ENCODE measurements around the gene DES. TPM values are rescaled to one million over a fixed set of nuclear protein-coding genes. Genes with fewer than 3 reads are reported as not detected.

Gene DES
- total RNA-seq, 1 experiment from 2014 or later = 22.6 TPM

- Histone ChIP-seq H3K4me3 (no peak overlapping the region), H3K27me3 (no peaks in the 10 kb centered on the region), H3K36me3 (no peaks in the 10 kb centered on the region), H3K9me3 (no peaks in the 10 kb centered on the region)
- no peak for DNase-seq
Measured at GRCh38 chr2:219409619-219410018, 8.6 kb upstream of the DES start.

GRCh38 chr2:219410390-219410789 lies 7.8 kb upstream of the DES start:
- H3K36me3 ChIP-seq = no peaks in the 10 kb centered on the region
- no peaks in the 10 kb centered on the region for H3K27me3 ChIP-seq
- no peaks in the 10 kb centered on the region for H3K9me3 ChIP-seq
- no peak for DNase-seq
- no peak overlapping the region for H3K4me3 ChIP-seq

DNA sequence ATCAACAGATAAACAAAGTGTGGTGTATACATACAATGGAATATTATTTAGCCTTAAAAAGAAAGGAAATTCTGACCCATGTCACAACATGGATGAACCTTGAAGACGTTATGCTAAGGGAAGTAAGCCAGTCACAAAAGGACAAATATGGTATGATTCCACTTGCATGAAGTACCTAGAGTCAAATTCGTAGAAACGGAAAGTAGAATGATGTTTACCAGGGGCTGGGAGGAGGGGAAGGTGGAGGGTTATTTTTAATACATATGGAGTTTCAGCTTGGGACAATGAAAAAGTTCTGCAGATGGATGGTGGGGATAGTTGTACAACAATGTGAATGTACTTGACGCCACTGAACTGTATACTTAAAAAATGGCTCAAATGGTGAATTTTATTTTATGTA lies 3.3 kb upstream of the DES start:
- no peak overlapping the region for H3K4me3 ChIP-seq
- H3K36me3 ChIP-seq = no peaks in the 10 kb centered on the region
- no peaks in the 10 kb centered on the region for H3K27me3 ChIP-seq
- DNase-seq = no peak
- no peaks in the 10 kb centered on the region for H3K9me3 ChIP-seq

- Histone ChIP-seq H3K27me3 (no peaks in the 10 kb centered on the region), H3K36me3 (no peaks in the 10 kb centered on the region), H3K4me3 (no peak overlapping the region), H3K9me3 (no peaks in the 10 kb centered on the region)
- DNase-seq = no peak
Measured at GRCh38 chr2:219415580-219416234, 2.5 kb upstream of the DES start.

DNA sequence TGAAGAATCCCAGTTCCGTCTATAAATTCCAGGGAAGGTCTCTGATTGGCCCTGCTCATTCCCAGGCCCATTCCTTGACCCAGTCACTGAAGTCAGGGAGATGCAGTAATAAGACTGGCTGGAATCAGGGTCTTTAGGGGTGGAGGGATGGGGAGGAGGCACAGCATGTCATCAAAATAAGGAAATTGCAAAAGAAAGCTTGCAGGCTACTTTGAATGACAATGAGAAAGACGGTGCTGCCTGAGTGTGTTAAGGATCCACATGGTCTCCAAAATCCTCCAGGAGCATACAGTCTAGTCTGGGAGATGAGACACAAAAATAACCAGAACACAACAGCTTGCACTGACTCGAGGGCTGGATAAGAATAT lies 2.0 kb upstream of the DES start:
- Histone ChIP-seq H3K27me3 (no peaks in the 10 kb centered on the region), H3K36me3 (no peaks in the 10 kb centered on the region), H3K9me3 (no peaks in the 10 kb centered on the region), H3K4me3 (no peak overlapping the region)
- no peak for DNase-seq

- Histone ChIP-seq H3K36me3 (no peaks in the 10 kb centered on the region), H3K4me3 (no peak overlapping the region), H3K9me3 (no peaks in the 10 kb centered on the region), H3K27me3 (no peaks in the 10 kb centered on the region)
- no peak for DNase-seq
Measured at GRCh38 chr2:219416938-219417337, 1.2 kb upstream of the DES start.

DNA sequence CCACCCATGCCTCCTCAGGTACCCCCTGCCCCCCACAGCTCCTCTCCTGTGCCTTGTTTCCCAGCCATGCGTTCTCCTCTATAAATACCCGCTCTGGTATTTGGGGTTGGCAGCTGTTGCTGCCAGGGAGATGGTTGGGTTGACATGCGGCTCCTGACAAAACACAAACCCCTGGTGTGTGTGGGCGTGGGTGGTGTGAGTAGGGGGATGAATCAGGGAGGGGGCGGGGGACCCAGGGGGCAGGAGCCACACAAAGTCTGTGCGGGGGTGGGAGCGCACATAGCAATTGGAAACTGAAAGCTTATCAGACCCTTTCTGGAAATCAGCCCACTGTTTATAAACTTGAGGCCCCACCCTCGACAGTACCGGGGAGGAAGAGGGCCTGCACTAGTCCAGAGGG lies 803 bp upstream of the DES start:
- no peaks in the 10 kb centered on the region for H3K9me3 ChIP-seq
- no peaks in the 10 kb centered on the region for H3K27me3 ChIP-seq
- no peak overlapping the region for H3K4me3 ChIP-seq
- DNase-seq = peak; percentile 81
- H3K36me3 ChIP-seq = no peaks in the 10 kb centered on the region

- DNase-seq = no peak
- no peak overlapping the region for H3K4me3 ChIP-seq
Measured at GRCh38 chr2:219419012-219419324, 791 bp downstream of the DES start.

GRCh38 chr2:219419331-219420197 lies 1.4 kb downstream of the DES start:
- no peaks in the 10 kb centered on the region for H3K27me3 ChIP-seq
- DNase-seq = peak; percentile 57
- H3K36me3 ChIP-seq = no peaks in the 10 kb centered on the region
- no peaks in the 10 kb centered on the region for H3K9me3 ChIP-seq
- H3K4me3 ChIP-seq = no peak overlapping the region

More at GRCh38 chr2:219419012-219419324, 791 bp downstream of the DES start:
- no peaks in the 10 kb centered on the region for H3K36me3 ChIP-seq
- no peaks in the 10 kb centered on the region for H3K27me3 ChIP-seq
- no peaks in the 10 kb centered on the region for H3K9me3 ChIP-seq

DNA sequence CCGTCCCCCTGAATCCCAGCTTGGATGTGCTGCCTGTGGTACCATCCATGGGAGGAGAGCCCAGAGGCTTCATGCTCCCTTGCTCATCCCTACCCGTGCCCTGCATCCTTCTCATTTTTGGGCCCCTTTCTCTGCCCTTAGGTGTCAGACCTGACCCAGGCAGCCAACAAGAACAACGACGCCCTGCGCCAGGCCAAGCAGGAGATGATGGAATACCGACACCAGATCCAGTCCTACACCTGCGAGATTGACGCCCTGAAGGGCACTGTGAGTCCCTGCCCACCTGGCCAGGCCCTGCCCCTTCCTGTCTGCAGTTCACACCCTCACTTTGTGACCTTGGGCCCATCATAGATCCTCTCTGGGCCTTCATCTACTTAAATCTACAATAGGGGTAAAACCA lies 2.5 kb downstream of the DES start:
- no peaks in the 10 kb centered on the region for H3K27me3 ChIP-seq
- no peak for DNase-seq
- H3K9me3 ChIP-seq = no peaks in the 10 kb centered on the region
- H3K4me3 ChIP-seq = no peak overlapping the region
- no peaks in the 10 kb centered on the region for H3K36me3 ChIP-seq

DNA sequence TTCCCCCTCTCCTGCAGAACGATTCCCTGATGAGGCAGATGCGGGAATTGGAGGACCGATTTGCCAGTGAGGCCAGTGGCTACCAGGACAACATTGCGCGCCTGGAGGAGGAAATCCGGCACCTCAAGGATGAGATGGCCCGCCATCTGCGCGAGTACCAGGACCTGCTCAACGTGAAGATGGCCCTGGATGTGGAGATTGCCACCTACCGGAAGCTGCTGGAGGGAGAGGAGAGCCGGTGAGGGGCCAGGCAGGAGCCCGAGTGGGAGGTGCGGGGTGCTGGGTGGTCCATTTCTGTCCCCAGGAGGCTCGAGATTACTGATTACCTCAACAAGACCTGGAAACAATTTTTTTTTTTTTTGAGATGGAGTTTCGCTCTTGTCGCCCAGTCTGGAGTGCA lies 3.1 kb downstream of the DES start:
- H3K36me3 ChIP-seq = no peaks in the 10 kb centered on the region
- no peaks in the 10 kb centered on the region for H3K27me3 ChIP-seq
- no peak for DNase-seq
- H3K4me3 ChIP-seq = no peak overlapping the region
- no peaks in the 10 kb centered on the region for H3K9me3 ChIP-seq

GRCh38 chr2:219422952-219423534 lies 4.9 kb downstream of the DES start:
- peak; percentile 45 for DNase-seq
- no peak overlapping the region for H3K4me3 ChIP-seq
- no peaks in the 10 kb centered on the region for H3K27me3 ChIP-seq
- no peaks in the 10 kb centered on the region for H3K36me3 ChIP-seq
- no peaks in the 10 kb centered on the region for H3K9me3 ChIP-seq

DNA sequence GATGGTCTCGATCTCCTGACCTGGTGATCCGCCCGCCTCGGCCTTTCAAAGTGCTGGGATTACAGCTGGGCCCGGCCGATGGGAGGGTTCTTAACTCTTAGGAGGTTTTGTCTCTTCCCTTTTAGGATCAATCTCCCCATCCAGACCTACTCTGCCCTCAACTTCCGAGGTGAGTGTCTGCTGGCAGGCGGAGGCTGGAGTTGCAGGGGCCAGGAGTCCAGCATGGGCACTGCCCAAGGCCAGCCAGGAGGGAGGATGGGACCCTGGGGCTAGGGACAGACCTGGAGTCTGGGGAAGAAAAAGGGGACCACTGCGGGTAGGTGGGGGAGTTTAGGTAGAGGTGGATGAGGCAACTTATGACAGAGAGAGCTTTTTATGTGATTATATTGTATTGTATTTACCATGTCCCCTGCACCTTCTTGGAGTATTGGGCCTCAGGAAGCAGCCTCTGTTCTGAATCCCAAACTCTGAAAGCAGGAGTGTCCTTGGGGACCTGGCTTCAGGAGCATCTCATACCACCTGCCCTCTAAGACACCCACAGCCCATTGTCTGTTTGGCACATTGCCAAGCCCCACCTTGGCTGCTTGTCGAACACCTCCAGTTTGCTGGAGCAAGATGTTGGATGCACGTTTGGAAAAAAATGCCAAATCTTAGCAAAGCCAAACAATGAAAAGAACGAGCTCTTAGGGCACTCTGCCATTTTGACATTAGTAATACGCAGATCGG lies 5.6 kb downstream of the DES start:
- DNase-seq = no peak
- Histone ChIP-seq H3K4me3 (no peak overlapping the region), H3K36me3 (no peaks in the 10 kb centered on the region), H3K9me3 (no peaks in the 10 kb centered on the region), H3K27me3 (no peaks in the 10 kb centered on the region)

DNA sequence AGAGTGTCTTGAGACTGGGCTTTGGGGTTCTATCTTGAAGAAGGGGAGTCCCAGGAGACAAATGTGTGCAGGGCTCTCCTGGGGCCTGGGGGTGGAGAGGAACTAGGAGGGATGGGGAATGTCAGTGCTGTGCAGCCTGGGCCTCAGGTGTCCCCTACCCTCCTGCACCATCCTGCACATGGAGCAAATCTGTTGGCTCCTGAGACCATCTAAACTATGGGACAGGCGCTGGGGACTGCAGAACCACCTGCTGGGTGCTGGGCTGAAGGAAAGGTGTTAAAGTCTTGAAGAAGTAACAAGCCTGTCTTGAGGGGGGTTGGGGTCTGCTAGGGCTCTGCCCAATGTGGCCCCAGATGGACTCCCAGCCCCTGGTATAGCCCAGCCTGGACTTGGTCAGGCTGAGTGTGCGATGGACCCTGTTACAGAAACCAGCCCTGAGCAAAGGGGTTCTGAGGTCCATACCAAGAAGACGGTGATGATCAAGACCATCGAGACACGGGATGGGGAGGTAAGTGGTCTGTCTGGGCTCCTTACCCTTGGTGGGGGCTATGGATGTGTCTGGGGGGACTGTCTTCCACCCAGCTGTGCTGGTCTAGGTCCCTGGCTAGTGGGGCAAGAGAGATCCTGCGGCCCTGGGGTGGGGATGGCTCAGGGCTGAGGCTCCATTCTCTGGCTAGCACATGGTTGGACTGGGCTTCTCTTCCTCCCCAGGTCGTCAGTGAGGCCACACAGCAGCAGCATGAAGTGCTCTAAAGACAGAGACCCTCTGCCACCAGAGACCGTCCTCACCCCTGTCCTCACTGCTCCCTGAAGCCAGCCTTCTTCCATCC lies 7.3 kb downstream of the DES start:
- H3K27me3 ChIP-seq = no peaks in the 10 kb centered on the region
- no peaks in the 10 kb centered on the region for H3K9me3 ChIP-seq
- H3K4me3 ChIP-seq = no peak overlapping the region
- no peaks in the 10 kb centered on the region for H3K36me3 ChIP-seq
- no peak for DNase-seq

DNA sequence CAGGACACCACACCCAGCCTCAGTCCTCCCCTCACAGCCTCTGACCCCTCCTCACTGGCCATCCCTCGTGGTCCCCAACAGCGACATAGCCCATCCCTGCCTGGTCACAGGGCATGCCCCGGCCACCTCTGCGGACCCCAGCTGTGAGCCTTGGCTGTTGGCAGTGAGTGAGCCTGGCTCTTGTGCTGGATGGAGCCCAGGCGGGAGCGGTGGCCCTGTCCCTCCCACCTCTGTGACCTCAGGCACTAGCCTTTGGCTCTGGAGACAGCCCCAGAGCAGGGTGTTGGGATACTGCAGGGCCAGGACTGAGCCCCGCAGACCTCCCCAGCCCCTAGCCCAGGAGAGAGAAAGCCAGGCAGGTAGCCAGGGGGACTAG lies 7.9 kb downstream of the DES start:
- no peaks in the 10 kb centered on the region for H3K27me3 ChIP-seq
- DNase-seq = no peak
- H3K36me3 ChIP-seq = no peaks in the 10 kb centered on the region
- H3K4me3 ChIP-seq = no peak overlapping the region
- no peaks in the 10 kb centered on the region for H3K9me3 ChIP-seq

- no peaks in the 10 kb centered on the region for H3K36me3 ChIP-seq
- H3K9me3 ChIP-seq = no peaks in the 10 kb centered on the region
- no peaks in the 10 kb centered on the region for H3K27me3 ChIP-seq
- no peak for DNase-seq
- H3K4me3 ChIP-seq = no peak overlapping the region
Measured at GRCh38 chr2:219426534-219427136, 8.5 kb downstream of the DES start.
